B cell (primary cell): ENCODE results near the gene GLYATL3.
A peak's percentile ranks its signal among the peaks of the same experiment; 100 is the strongest.

Experiments used
- EZH2 ChIP-seq: IDR thresholded peaks from 2 replicates; pipeline ENCODE4 v1.6.1; 2012; ENCODE audit warnings: borderline replicate concordance, low read depth, mild to moderate bottlenecking, moderate library complexity, low read length; ENCODE audit not compliant: insufficient read depth, poor library complexity, severe bottlenecking
- TF ChIP-seq, protein P1 (sequence below): fragments of 200-600 bp; IDR thresholded peaks from one replicate; pipeline ENCODE4 v1.8.0; 2022; ENCODE audit warnings: antibody characterized with exemption, mild to moderate bottlenecking

DNA sequence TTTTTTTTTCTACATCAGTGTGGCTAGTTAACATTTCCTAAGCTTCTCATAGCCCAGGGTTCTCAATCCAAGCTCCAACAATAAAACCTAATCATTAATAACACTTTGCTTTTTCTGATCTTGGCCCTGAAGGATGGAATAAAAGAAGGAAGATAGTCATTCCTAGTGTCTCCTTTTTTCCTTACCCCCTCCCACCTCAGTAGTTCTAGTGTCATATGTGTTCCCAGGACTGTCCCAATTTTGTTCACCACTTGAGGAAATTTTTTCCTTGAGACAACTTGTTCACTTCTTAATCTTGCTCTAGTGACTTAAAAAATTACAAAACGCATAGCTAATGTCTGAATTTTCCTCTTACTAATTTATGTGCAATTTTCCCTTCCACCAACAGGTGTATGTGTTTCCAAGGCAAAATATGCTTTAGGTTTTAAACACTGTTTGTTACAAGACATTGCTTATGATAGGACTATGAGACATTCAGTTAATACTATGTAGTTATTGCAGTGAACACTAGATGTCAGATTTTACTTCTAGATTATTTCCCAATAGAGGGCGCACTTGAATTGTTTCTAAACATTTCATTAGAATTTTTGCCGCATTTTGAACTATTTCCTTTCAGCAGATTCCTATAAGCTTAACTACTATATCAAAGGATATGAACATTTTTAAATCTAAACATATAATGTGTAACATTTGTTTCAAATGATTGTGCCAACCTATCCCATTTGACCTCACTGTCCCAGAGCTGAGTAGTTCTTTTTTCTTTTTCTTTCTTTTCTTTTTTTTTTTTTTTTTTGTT lies 32.2 kb downstream of the GLYATL3 start:
- TF ChIP-seq EZH2: no peak
- TF ChIP-seq, protein P1, sequence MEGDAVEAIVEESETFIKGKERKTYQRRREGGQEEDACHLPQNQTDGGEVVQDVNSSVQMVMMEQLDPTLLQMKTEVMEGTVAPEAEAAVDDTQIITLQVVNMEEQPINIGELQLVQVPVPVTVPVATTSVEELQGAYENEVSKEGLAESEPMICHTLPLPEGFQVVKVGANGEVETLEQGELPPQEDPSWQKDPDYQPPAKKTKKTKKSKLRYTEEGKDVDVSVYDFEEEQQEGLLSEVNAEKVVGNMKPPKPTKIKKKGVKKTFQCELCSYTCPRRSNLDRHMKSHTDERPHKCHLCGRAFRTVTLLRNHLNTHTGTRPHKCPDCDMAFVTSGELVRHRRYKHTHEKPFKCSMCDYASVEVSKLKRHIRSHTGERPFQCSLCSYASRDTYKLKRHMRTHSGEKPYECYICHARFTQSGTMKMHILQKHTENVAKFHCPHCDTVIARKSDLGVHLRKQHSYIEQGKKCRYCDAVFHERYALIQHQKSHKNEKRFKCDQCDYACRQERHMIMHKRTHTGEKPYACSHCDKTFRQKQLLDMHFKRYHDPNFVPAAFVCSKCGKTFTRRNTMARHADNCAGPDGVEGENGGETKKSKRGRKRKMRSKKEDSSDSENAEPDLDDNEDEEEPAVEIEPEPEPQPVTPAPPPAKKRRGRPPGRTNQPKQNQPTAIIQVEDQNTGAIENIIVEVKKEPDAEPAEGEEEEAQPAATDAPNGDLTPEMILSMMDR: peak; percentile 82
